Activated CD8-positive, alpha-beta memory T cell treated with anti-CD3 and anti-CD28 coated beads for 36 hours (primary cell): Measurements from ENCODE around the gene KIF12. TPM values are rescaled to one million over a fixed set of nuclear protein-coding genes. Genes with fewer than 3 reads are reported as not detected.
"Not testable (repeated sequence)": the region's sequence is repeated elsewhere in the genome, so short reads cannot be mapped to it uniquely, and the experiment has no call there.

Experiments used
- CTCF ChIA-PET: fragments of 350-600 bp; sonication (Branson Sonifier 250); formaldehyde crosslinking; loops from one replicate; lab custom pipeline; 2021; ENCODE audit warnings: antibody characterized with exemption; lab: Charles Lee
- POLR2A ChIA-PET: fragments of 350-600 bp; sonication (Branson Sonifier 250); formaldehyde crosslinking; loops from one replicate; lab custom pipeline; 2021; ENCODE audit warnings: antibody characterized with exemption; lab: Charles Lee
- total RNA-seq, 2 experiments: library from RNA; stranded (reverse); gene quantifications; one replicate each; pipeline ENCODE4 v1.2.3, GENCODE V29; 2021

The KIF12 gene
- total RNA-seq, 2 experiments from 2014 or later, result not detected

- CTCF ChIA-PET, result no interaction called here
- POLR2A ChIA-PET, result no interaction called here
Measured at GRCh38 chr9:114090798-114091197, 8.3 kb downstream of the KIF12 start.

DNA sequence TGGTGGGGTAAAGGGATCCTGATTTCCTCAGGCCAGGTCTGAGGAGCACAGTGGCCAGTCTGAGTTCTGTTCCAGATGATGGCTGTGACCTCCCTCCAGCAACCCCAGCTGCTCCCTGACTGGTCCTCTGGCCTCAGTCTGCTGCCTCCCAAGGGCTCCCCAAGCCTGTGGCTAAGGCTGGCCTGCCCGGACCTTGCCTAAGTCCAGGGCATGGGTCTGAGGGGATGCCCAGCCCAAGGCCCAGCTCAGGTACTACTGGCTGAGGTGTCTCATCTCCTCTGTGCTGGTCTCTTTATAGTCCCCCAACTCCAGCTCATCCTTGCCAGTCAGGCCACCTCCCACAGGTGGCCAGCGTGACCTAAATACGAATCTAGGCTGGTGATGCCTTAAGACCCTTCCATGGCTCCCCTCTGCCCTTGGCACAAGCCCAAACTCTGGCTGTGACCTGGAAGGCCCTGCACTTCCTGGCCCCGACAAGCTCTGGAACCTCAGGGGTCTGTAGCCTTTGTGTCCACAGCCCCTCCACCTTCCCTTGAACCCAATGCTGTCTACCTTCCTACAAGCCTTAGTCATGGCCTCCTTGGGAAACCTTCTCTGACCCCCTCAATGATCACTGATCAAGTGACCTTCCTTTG is 9.8 kb downstream of the KIF12 start:
- CTCF ChIA-PET, result interaction anchor here (1.2 kb wide), 1 partner anchor 19 kb away, joined by 3 read pairs; no protein-coding TSS in a partner anchor
- POLR2A ChIA-PET, result no interaction called here

DNA sequence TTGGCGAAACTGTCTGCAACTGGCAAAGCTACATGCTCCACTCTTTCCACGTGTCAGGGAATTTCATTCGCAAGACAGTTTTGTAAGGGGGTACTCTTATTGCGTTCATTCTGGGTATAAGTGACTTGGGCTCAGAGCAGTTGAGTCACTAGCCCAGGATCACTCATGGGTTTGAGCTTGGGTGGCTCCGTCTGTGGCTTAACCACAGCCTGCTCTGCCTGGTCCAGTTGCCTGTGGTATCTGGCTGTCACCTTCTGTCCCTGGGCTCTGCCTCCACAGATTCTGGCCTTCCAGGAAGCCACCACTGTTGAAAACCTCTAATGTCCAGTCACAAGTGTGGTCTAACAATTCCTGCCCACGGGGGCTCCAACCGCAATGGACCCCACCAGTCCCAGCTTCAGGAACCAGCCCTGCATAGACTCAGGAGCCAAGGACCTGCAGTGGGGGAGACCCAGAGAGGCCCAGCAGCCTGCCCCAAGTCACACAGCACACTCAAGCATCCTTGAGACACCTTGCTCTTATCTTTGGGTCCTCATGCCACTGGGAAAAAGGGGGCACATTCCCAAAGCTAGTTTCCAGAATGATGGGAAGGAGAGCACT is 10.4 kb downstream of the KIF12 start:
- ChIA-PET POLR2A (no interaction called here), CTCF (interaction anchor here (1.2 kb wide), 1 partner anchor 19 kb away, joined by 3 read pairs; no protein-coding TSS in a partner anchor)

DNA sequence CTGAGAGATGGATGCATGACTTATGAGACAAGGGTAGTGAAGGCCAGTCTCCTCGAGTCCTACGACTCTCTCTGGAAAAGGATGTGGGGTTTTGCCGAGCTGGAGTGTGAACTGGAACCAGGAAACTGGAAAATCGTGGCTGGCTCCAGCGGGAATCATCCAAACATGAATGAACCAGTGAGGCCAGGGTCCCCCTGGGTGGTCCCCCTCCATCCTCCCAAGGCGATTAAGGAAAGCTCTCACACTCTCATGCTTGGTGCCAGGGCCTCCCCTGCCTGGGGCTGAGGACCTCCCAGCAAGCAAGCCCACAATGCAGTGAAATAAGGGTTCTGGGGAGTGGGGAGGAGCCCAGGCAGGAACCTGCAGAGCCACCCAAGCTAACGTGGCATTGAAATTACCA is 11.4 kb downstream of the KIF12 start:
- POLR2A ChIA-PET, result no interaction called here

DNA sequence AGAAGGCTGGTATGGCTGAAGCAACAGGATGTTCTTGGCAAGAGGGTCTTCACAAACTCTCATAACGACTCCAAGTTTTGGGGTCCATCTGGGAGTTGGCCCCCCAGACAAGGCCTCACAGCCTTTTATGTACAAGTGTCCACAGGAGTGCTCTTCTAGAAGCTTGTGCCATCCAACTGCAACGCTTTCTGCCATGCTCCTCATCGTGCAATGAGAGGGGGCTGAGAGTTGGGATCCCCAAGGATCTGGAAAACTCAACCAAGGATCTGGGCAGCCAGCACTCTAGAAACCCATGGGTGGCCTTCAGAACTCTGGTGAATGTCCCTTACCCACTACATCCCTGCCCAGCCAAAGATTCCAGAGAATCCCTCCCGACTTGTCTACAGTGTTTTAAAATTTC is 12.5 kb downstream of the KIF12 start:
- CTCF ChIA-PET, result no interaction called here
- POLR2A ChIA-PET, result no interaction called here

More for the DNA sequence above, 11.4 kb downstream of the KIF12 start:
- CTCF ChIA-PET, result no interaction called here

DNA sequence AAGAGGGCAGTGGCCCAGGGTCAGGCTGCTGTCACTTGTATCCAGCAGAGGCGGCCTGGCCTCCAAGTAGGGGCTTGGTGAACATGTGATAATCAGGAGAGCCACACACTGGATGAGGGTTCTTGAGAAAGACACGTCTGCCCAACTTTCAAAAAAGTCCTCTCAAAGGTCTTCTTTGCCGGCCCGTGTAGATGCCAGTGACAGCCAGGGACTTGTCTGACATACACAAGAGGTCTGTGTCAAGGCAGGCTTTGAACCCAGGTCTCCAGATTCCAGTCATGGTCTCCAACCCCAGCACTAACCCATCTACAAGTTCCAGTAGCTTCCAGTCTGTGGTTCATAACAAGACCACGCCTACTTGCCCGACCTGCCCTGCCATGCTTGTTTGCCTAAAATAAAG is 13.1 kb downstream of the KIF12 start:
- POLR2A ChIA-PET, result no interaction called here

GRCh38 chr9:114085387-114085789 is 13.7 kb downstream of the KIF12 start:
- ChIA-PET POLR2A (no interaction called here), CTCF (no interaction called here)

More for the DNA sequence above, 13.1 kb downstream of the KIF12 start:
- CTCF ChIA-PET, result no interaction called here

DNA sequence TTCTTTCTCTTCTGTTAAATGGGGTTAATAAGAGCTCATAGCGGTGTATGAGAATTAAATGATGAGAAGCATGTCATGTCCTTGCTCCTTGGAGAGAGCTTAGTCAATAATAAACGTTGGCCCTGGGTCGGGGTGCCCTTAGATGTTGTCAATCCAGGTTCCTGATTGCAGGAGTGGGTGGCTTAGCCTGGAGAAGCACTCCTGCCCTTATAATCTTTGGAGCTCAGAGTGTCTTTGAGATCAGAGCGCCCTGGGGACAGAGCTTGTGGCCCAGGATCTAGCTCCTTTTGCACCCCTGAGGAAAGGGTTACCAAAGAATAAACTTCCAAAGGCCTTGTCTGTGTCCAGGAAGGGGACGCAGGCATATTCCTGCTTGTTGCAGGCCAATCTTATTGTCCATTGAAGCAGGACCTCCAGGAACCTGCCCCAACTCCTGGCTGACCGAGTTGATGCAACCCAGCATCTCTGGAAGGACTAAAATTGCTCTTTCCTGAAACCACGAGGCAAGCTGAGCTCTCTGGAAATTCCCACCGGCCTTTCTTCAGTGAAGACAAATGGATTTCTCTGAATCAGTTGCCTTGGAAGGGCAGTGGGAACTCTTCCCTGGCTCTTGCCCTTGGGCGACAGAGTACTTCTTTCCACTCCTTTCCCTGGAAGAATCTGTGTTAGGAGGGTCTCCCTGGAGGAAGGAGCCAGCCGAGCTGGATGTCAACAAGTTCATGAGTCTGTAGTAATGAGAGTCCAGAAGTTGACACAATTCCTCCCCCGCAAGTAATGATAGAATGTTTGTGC is 14.6 kb downstream of the KIF12 start:
- POLR2A ChIA-PET, result no interaction called here
- CTCF ChIA-PET, result interaction anchor here (0.6 to 3.0 kb wide), 4 partner anchors 11 to 225 kb away, joined by 3 to 25 read pairs (median 4); no protein-coding TSS in a partner anchor

DNA sequence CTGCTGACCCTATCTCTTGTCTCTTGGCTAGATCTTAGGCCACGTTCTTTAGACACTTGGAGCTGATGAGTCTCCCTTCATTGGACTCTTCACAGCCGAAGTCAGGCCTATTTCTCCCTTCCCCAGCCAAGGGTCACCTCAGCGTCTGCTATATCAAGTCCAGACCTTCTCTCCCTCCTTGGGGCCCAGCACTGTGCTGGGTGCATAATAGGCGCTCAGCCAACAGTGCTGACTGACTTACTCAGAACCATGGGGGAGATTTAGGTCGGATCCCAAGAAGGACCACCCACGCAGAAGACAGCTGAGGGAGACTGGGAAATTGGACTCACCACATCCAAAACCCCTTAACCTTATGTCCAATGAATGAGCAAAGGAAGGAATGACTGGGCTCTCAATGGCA is 15.4 kb downstream of the KIF12 start:
- ChIA-PET CTCF (interaction anchor here (0.6 to 3.0 kb wide), 4 partner anchors 10 to 225 kb away, joined by 3 to 25 read pairs (median 4); no protein-coding TSS in a partner anchor), POLR2A (no interaction called here)

DNA sequence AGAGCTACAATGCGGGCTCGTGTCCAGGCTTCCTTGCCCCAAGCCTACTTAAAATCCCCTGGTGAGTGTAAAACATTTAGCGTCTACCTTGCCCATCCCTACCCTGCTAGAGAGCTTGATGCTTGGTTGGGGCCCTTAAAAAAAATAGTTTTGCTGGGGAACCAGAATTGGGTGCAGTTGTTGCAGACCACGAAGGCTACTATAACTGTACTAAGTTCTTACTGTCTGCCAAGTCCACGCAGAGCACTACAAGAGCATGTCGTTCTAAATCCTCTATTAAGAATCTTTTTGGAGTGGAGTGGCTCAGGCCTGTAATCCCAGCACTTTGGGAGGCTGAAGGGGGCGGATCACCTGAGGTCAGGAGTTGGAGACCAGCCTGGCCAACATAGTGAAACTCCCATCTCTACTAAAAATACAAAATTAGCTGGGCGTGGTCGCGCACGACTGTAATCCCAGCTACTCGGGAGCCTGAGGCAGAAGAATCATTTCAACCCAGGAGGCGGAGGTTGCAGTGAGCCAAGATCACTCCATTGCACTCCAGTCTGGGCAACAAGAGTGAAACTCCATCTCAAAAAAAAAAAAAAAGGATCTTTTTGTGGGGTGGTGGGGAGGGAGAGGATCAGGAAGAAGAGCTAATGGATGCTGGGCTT is 16.2 kb downstream of the KIF12 start:
- CTCF ChIA-PET, result interaction anchor here (0.6 to 3.0 kb wide), 16 partner anchors 11 to 1414 kb away, joined by 3 to 25 read pairs (median 3); partner anchors contain the start of genes COL27A1 and KIF12
- POLR2A ChIA-PET, result not testable (repeated sequence)

- ChIA-PET CTCF (interaction anchor here (0.6 to 3.0 kb wide), 16 partner anchors 10 to 1415 kb away, joined by 3 to 25 read pairs (median 3); partner anchors contain the start of genes COL27A1 and KIF12), POLR2A (no interaction called here)
Measured at GRCh38 chr9:114082017-114082762, 16.9 kb downstream of the KIF12 start.

GRCh38 chr9:114081441-114082016 is 17.6 kb downstream of the KIF12 start:
- ChIA-PET POLR2A (no interaction called here), CTCF (interaction anchor here (1.1 to 3.0 kb wide), 9 partner anchors 10 to 223 kb away, joined by 3 to 25 read pairs (median 5); partner anchors contain the start of genes COL27A1 and KIF12)

DNA sequence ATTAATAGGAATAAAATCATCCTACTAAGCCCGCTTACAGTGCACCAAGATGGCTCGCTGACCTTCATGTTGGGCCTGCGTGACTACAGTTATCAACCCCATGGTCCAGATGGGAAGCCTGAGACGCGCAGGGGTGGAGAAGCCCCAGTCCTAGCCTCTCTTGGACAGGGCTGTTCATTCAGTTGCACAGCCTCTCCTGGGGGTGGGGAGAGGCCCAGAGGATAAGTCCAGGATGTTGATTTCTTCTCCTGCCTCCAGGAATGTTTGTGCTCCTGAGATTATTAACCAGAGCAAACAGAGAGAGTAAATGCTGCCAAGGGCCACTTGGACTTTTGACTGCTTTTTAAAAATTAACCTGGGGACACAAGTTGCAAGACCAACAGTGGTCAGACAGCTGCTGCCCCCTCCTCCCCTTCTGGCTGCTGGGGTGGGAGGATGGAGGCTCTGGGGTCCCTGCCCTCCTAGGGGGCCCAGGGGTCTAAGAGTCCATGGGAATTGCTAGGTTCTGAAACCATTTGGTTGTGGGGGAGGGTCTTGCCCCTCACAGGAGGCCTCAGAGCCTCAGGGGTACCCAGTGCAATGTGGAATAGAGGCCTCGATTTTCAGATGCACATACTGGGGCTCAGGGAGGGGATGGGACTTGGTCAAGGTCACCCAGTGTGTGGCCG is 18.2 kb downstream of the KIF12 start:
- POLR2A ChIA-PET, result no interaction called here
- CTCF ChIA-PET, result interaction anchor here (1.9 kb wide), 1 partner anchor 27 kb away, joined by 5 read pairs; no protein-coding TSS in a partner anchor

DNA sequence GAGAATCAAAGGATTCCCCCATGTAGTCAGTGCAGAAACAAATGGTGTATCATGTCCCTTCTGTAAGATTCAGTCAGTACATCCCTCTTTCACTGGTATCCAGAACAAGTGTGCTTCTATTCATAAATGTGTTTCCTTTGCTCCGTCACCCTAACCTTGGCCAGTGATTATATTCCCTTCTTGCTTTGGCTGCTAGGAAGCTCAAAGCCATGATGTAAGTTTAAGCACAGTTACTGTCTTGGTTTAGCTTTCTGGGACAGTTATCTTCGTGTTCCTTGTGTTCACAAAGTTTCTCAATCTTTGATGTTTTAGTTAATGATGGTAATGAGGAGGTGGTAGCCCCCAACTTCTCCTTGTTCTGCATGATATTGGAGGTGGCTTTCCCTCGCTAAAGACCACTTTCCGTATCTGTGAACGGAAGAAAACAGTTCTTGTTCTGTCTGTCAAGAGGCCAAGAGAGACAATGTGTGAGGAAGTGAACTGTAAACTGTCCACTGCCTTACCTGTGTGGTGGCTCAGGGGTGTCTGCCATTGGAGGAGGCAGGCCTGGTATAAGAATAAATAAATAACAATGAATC is 18.8 kb downstream of the KIF12 start:
- CTCF ChIA-PET, result no interaction called here
- POLR2A ChIA-PET, result no interaction called here

DNA sequence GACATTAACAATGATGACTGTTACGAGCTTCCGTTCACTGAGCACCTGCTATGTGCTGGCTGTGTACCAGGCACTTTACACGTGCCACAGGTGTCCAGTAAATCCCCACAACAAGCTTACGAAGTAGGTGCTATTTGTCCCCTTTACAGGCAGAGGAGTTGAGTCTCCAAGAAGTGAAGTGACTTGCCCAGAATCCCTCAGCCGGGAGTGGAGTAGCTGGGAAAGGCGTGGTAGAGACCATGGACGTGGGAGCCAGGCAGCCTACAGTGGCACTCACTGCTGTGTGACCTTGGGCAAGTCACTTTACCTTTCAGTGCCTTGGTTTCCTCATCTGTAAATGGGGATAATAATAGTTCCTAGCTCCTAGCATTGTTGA is 20.3 kb downstream of the KIF12 start:
- POLR2A ChIA-PET, result no interaction called here
- CTCF ChIA-PET, result interaction anchor here (1.2 kb wide), 1 partner anchor 213 kb away, joined by 3 read pairs; no protein-coding TSS in a partner anchor

- POLR2A ChIA-PET, result no interaction called here
- CTCF ChIA-PET, result interaction anchor here (1.2 kb wide), 1 partner anchor 213 kb away, joined by 3 read pairs; no protein-coding TSS in a partner anchor
Measured at GRCh38 chr9:114078021-114078780, 20.9 kb downstream of the KIF12 start, which contains the start of gene AMBP. Gene AMBP (minus strand): TSS chr9:114078300. CDS start chr9:114078209, 91 bp downstream.
